ENCODE data around the gene TMCC2.
"Not testable (repeated sequence)": the region's sequence is repeated elsewhere in the genome, so short reads cannot be mapped to it uniquely, and the experiment has no call there.

The TMCC2 gene

GRCh38 chr1:205284420-205285144 is 56.8 kb downstream of the TMCC2 start:
- DNase-seq = peak; percentile 86

GRCh38 chr1:205285381-205286101 is 57.8 kb downstream of the TMCC2 start:
- DNase-seq = peak; percentile 63

GRCh38 chr1:205286335-205286950 is 58.7 kb downstream of the TMCC2 start:
- peak; percentile 80 for DNase-seq

- DNase-seq = no peak
These were observed 59.3 kb downstream of the TMCC2 start for GRCh38 chr1:205287076-205287475.

- peak; percentile 81 for DNase-seq
These were observed 60.2 kb downstream of the TMCC2 start for GRCh38 chr1:205287767-205288559.

- DNase-seq = no peak
These were observed 63.9 kb downstream of the TMCC2 start for GRCh38 chr1:205291596-205291995.

GRCh38 chr1:205293350-205294074 is 65.8 kb downstream of the TMCC2 start:
- DNase-seq = no peak

- no peak for DNase-seq
These were observed 66.6 kb downstream of the TMCC2 start for GRCh38 chr1:205294175-205294917.

GRCh38 chr1:205294934-205295333 is 67.2 kb downstream of the TMCC2 start:
- no peak for DNase-seq

- DNase-seq = no peak
These were observed 68.4 kb downstream of the TMCC2 start for GRCh38 chr1:205296154-205296553.

GRCh38 chr1:205297546-205298177 is 69.9 kb downstream of the TMCC2 start:
- not testable (repeated sequence) for DNase-seq

- DNase-seq = no peak
These were observed 70.6 kb downstream of the TMCC2 start for GRCh38 chr1:205298191-205298994.

- DNase-seq = no peak
These were observed 72.4 kb downstream of the TMCC2 start for GRCh38 chr1:205300149-205300548.

GRCh38 chr1:205301205-205301821 is 73.6 kb downstream of the TMCC2 start:
- no peak for DNase-seq

- no peak for DNase-seq
These were observed 74.3 kb downstream of the TMCC2 start for GRCh38 chr1:205301842-205302588.

GRCh38 chr1:205303247-205303888 is 75.6 kb downstream of the TMCC2 start:
- DNase-seq = no peak

GRCh38 chr1:205304046-205304694 is 76.4 kb downstream of the TMCC2 start:
- no peak for DNase-seq

- DNase-seq = no peak
These were observed 76.9 kb downstream of the TMCC2 start for GRCh38 chr1:205304695-205305070.

Data from stimulated activated CD4-positive, alpha-beta T cell treated with anti-CD3 and anti-CD28 coated beads, Interleukin-15, amount 100 ng/mL, for 24 hours (primary cell).